Measurements from ENCODE around the gene SNX13.

The SNX13 gene

GRCh38 chr7:17946591-17946990 is 6.3 kb upstream of the SNX13 start:
- TF ChIP-seq, protein P1, sequence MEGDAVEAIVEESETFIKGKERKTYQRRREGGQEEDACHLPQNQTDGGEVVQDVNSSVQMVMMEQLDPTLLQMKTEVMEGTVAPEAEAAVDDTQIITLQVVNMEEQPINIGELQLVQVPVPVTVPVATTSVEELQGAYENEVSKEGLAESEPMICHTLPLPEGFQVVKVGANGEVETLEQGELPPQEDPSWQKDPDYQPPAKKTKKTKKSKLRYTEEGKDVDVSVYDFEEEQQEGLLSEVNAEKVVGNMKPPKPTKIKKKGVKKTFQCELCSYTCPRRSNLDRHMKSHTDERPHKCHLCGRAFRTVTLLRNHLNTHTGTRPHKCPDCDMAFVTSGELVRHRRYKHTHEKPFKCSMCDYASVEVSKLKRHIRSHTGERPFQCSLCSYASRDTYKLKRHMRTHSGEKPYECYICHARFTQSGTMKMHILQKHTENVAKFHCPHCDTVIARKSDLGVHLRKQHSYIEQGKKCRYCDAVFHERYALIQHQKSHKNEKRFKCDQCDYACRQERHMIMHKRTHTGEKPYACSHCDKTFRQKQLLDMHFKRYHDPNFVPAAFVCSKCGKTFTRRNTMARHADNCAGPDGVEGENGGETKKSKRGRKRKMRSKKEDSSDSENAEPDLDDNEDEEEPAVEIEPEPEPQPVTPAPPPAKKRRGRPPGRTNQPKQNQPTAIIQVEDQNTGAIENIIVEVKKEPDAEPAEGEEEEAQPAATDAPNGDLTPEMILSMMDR (IDR thresholded peaks at IDR 0.05; ENCODE audit: low read depth, low read length), result no peak
- TF ChIP-seq MAX (IDR thresholded peaks at IDR 0.05; ENCODE audit: low read depth, low read length), result no peak
- no peak for TF ChIP-seq POLR2A (IDR thresholded peaks at IDR 0.05; ENCODE audit: extremely low read depth, insufficient read length)
- TF ChIP-seq MYC (IDR thresholded peaks at IDR 0.05; ENCODE audit: low read depth, low read length), result no peak
- no peak for DNase-seq (ENCODE audit: low read depth)
- H3K4me3 ChIP-seq (ENCODE audit: low read depth, low read length), result no peak overlapping the region

DNA sequence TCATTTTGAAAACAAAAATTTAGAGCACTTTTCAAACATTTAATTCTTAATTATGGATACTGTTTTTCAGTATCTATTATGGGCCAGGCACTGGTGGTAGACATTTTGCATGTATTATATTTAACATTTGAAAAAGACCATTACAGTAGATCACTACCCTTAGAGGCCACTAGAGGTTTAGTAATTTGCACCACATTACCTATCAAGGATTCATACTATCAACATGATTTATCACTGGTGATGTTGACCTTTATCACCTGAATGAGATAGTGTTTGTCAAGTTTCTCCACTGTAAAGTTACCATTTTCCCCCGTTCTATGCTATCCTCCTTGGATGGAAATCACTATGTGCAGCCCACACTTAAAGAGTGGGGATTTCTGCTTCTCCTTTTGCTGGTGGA is 4.4 kb upstream of the SNX13 start:
- TF ChIP-seq MAX (IDR thresholded peaks at IDR 0.05; ENCODE audit: low read depth, low read length) (no peak), MYC (IDR thresholded peaks at IDR 0.05; ENCODE audit: low read depth, low read length) (no peak), POLR2A (IDR thresholded peaks at IDR 0.05; ENCODE audit: extremely low read depth, insufficient read length) (no peak)
- TF ChIP-seq, protein P1 (IDR thresholded peaks at IDR 0.05; ENCODE audit: low read depth, low read length), result peak; percentile 2
- H3K4me3 ChIP-seq (ENCODE audit: low read depth, low read length), result no peak overlapping the region
- DNase-seq (ENCODE audit: low read depth), result no peak

GRCh38 chr7:17943006-17943405 is 2.7 kb upstream of the SNX13 start:
- DNase-seq (ENCODE audit: low read depth), result no peak
- TF ChIP-seq MAX (IDR thresholded peaks at IDR 0.05; ENCODE audit: low read depth, low read length) (no peak), MYC (IDR thresholded peaks at IDR 0.05; ENCODE audit: low read depth, low read length) (no peak), POLR2A (IDR thresholded peaks at IDR 0.05; ENCODE audit: extremely low read depth, insufficient read length) (no peak)
- TF ChIP-seq, protein P1 (IDR thresholded peaks at IDR 0.05; ENCODE audit: low read depth, low read length), result no peak
- no peak overlapping the region for H3K4me3 ChIP-seq (ENCODE audit: low read depth, low read length)

DNA sequence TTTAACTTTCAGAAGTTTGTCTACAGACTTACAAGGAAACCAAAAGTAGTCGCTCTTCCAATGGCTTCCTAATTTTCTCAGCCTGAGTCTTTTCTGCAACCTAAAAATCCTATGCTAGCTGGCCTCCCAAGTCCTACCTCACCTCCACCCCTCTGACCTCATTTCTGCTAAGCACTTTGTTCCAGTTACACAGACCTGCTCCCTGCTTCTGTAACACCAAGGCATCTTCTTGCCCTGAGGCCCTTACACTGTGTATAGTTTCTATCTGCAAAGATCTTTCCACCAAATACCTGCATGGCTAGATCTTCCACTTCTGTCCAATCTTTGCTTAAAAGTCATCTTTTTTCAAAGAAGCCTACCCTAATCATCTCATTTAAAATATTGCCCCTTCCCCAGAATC is 1.9 kb upstream of the SNX13 start:
- no peak for DNase-seq (ENCODE audit: low read depth)
- H3K4me3 ChIP-seq (ENCODE audit: low read depth, low read length), result no peak overlapping the region
- TF ChIP-seq POLR2A (IDR thresholded peaks at IDR 0.05; ENCODE audit: extremely low read depth, insufficient read length) (no peak), MYC (IDR thresholded peaks at IDR 0.05; ENCODE audit: low read depth, low read length) (no peak), MAX (IDR thresholded peaks at IDR 0.05; ENCODE audit: low read depth, low read length) (no peak)
- TF ChIP-seq, protein P1 (IDR thresholded peaks at IDR 0.05; ENCODE audit: low read depth, low read length), result no peak

DNA sequence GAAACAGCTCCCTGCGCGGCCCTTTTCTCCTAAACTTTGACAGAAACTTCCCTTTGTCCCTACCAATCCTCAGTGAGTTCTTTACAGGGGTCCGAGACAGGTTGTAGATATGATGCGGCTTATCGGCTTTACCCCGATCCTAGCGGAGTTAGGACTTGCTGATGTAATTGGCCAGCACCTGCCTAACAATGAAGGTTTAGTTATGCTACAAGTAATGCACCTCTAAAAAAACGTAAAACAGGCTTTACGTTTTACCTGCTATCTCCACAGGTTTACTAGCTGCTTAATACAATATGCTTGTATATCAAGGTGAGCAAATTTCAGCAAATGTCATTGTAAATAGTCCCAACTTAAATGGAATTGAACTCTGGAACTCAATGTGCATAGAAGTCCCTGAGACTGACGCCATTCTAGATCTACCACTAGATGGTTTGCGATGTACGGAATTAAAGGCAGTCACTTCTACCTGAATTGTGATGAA is 697 bp upstream of the SNX13 start:
- H3K4me3 ChIP-seq (ENCODE audit: low read depth, low read length), result peak overlapping the region; percentile 87
- DNase-seq (ENCODE audit: low read depth), result no peak
- TF ChIP-seq MYC (IDR thresholded peaks at IDR 0.05; ENCODE audit: low read depth, low read length) (0 out of 2 replicates have a peak, but pooled peaks have one; percentile 9), POLR2A (IDR thresholded peaks at IDR 0.05; ENCODE audit: extremely low read depth, insufficient read length) (no peak)
- TF ChIP-seq, protein P1 (IDR thresholded peaks at IDR 0.05; ENCODE audit: low read depth, low read length), result no peak
